Heart left ventricle (tissue), 13 donors: ENCODE data around the gene LIMD2.

Experiments used
- CTCF ChIP-seq, 12 donors: fragments of 200-600 bp; sonication (generic) in 4 of 12; IDR thresholded peaks; one replicate each; pipeline versions ENCODE4 v1.5.0 to v1.8.0; 2018 to 2022; ENCODE audit warnings: antibody characterized with exemption in 12 of 12, mild to moderate bottlenecking in 5 of 12
- POLR2A ChIP-seq, 2 donors: fragments of 450-650 bp; IDR thresholded peaks; one replicate each; pipeline ENCODE4 v1.6.1; 2017; ENCODE audit warnings: antibody characterized with exemption in 2 of 2, mild to moderate bottlenecking in 2 of 2, moderate library complexity in 2 of 2
- donor health status: ischemic (EF 13 %, LVEDD 7.1; RV severe dilation, severe dysfunction).
- donor health status: DM: no; HTN: yes; CAD: no.
- donor health status: DM: no; HTN: no; CAD: no.
- donor health status: ischemic (EF 25% LVEDD 6.9; RV normal size, moderate dysfunction).
- donor health status: ischemic (EF 25% LVEDD 5.7; RV mildly dilated, moderate dysfunction).
- donor health status: ischemic (EF 35%, LVEDD 5.7; RV mildly dilated, moderate dysfunction).
- donor health status: nonischemic (EF 11% LVEDD 7.7; RV severe dilation, severe dysfunction).
- donor health status: DM: yes; HTN: yes; CAD: no.
- donor health status: PGD.
- donor health status: ischemic (EF 29% LVEDD 5.4; RV normal size, mild dysfunction).
- donor health status: nonischemic (EF 23%, LVEDD 6.1; RV moderate dilation, normal function).

DNA sequence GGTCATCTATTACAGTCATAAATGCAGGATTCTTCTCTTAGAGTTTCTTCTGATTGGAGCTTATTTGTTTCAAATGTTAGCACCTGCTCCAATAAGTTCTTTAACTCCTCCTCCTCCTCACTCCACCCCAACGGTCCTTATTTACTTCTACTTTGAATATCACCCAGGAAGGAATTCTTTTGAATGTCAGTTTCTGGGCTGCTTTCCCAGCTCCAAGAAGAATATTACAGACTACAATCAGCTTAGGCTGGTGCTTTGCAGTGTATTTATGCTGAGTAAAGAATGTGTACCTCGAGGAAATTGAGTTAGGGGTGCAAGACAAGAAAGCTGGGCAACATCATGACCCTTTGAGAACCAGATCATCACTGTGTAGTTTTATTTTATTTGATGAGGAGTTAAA is 46.9 kb downstream of the LIMD2 start:
- TF ChIP-seq CTCF (IDR thresholded peaks at IDR 0.05) (no peak), POLR2A (IDR thresholded peaks at IDR 0.05) (no peak)
